ENCODE measurements around the gene FBXO40.

DNA sequence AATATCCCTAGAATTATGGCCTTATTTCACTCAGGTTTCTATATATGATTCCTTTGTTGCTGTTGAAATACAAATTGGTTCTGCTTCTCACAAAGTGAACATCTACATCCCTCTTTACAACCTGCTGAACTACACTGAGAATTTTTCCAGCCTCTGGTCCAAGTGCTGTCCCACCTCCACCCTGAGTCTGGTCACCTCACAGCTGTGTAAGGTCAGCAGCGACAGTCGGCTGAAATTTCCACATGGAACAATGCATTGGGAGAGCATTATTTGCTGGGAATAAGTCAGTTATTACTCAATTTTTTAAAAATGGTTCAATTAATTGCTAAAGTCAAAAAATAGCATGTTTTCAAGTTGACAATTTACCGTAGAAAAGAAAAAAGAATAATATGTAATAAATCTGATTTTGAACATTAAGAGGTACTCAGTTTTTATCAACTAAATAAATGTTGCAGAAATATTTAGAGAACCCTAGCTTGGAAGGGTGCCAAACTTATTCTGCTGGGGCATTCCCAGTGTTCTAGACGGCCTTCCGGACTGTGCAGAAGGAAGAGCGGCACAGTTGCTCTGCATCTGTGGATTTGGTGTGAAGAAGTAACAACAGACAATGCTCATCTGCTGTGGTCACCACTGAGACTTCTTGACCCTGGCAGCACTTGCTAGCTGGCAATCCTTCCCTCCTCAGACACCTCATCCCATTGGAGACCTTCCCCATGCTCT, 65.7 kb downstream of the FBXO40 start:
- TF ChIP-seq, protein P1, sequence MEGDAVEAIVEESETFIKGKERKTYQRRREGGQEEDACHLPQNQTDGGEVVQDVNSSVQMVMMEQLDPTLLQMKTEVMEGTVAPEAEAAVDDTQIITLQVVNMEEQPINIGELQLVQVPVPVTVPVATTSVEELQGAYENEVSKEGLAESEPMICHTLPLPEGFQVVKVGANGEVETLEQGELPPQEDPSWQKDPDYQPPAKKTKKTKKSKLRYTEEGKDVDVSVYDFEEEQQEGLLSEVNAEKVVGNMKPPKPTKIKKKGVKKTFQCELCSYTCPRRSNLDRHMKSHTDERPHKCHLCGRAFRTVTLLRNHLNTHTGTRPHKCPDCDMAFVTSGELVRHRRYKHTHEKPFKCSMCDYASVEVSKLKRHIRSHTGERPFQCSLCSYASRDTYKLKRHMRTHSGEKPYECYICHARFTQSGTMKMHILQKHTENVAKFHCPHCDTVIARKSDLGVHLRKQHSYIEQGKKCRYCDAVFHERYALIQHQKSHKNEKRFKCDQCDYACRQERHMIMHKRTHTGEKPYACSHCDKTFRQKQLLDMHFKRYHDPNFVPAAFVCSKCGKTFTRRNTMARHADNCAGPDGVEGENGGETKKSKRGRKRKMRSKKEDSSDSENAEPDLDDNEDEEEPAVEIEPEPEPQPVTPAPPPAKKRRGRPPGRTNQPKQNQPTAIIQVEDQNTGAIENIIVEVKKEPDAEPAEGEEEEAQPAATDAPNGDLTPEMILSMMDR (IDR thresholded peaks at IDR 0.05; ENCODE audit: poor library complexity) = no peak
- TF ChIP-seq EZH2 (IDR thresholded peaks at IDR 0.05; ENCODE audit: borderline replicate concordance) = no peak

Data from hepatocyte (in vitro differentiated cells).